GM12878 (cell line): ENCODE measurements around the gene EGF. TPM values are rescaled to one million over a fixed set of nuclear protein-coding genes. Genes with fewer than 3 reads are reported as not detected.

Experiments used
- ATAC-seq: fragments of 200-7000 bp; cut with Tn5 transposase; 3 replicates; pipeline ENCODE4 v1.9.1; 2020; ENCODE audit warnings: mild to moderate bottlenecking, moderate library complexity
- BruUV-seq: library from RNA; stranded (reverse); fragments of 400-500 nt; replicated peaks from 2 replicates; lab custom pipeline; 2021; lab: Mats Ljungman, UMichigan
- CTCF ChIA-PET: fragments of 300-600 bp; sonication (Branson Sonifier 250); formaldehyde crosslinking; extraction: SDS; loops from one replicate; lab custom pipeline; 2021; ENCODE audit warnings: inconsistent platforms; lab: Yijun Ruan, JAX
- POLR2A ChIA-PET: fragments of 350-600 bp; formaldehyde crosslinking; extraction: SDS; loops from one replicate; lab custom pipeline; 2021; ENCODE audit warnings: inconsistent platforms; lab: Charles Lee
- RAD21 ChIA-PET: fragments of 300-600 bp; sonication (Branson Sonifier 250); formaldehyde crosslinking; loops from one replicate; lab custom pipeline; 2023; ENCODE audit warnings: antibody characterized with exemption; ENCODE audit not compliant: unreplicated experiment; lab: Charles Lee
- SMC1A ChIA-PET: fragments of 300-600 bp; sonication (Branson Sonifier 250); formaldehyde crosslinking; loops from one replicate; lab custom pipeline; 2023; ENCODE audit not compliant: unreplicated experiment, uncharacterized antibody; lab: Charles Lee
- DNase-seq: peaks from one replicate; pipeline ENCODE4 v3.0.0-alpha.2; 2011; ENCODE audit warnings: low read depth, low spot score
- FAIRE-seq: peaks from 3 replicates; lab custom pipeline; 2011; peaks lifted over from hg19 to GRCh38; lab: Jason Lieb, UNC
- H2AFZ ChIP-seq: 2 replicates; pipeline ENCODE4 v1.6.0; 2011; ENCODE audit warnings: low read depth, low read length, control low read depth; ENCODE audit not compliant: control insufficient read depth
- H3K27ac ChIP-seq: 2 replicates; pipeline ENCODE4 v1.5.1; 2011; ENCODE audit warnings: control low read depth; ENCODE audit not compliant: control insufficient read depth, insufficient read depth
- H3K27me3 ChIP-seq, 2 experiments: replicated peaks in 1 of 2; 2 replicates each; pipeline versions ENCODE4 v1.6.0 to v1.6.1; 2011; ENCODE audit warnings: low read length in 1 of 2; ENCODE audit not compliant: control insufficient read depth in 2 of 2, insufficient read depth in 2 of 2
- H3K36me3 ChIP-seq, 2 experiments: 2 replicates each; pipeline ENCODE4 v1.5.1; 2011; ENCODE audit warnings: low read length in 1 of 2; ENCODE audit not compliant: control insufficient read depth in 2 of 2, insufficient read depth in 2 of 2
- H3K4me1 ChIP-seq: 2 replicates; pipeline ENCODE4 v1.6.1; 2011; ENCODE audit warnings: mild to moderate bottlenecking, low read length, moderate library complexity, mixed read lengths; ENCODE audit not compliant: control insufficient read depth, insufficient read depth
- H3K4me2 ChIP-seq: 2 replicates; pipeline ENCODE4 v1.6.0; 2011; ENCODE audit warnings: control low read depth; ENCODE audit not compliant: control insufficient read depth, insufficient read depth
- H3K4me3 ChIP-seq: fragments of 200-600 bp; sonication (generic); 2 replicates; pipeline ENCODE4 v1.5.1; 2016
- H3K79me2 ChIP-seq: 2 replicates; pipeline ENCODE4 v1.6.0; 2011; ENCODE audit warnings: low read length; ENCODE audit not compliant: control insufficient read depth, insufficient read depth
- H3K9ac ChIP-seq: 2 replicates; pipeline ENCODE4 v1.8.0; 2011; ENCODE audit warnings: low read length, control low read depth, mixed read lengths; ENCODE audit not compliant: control insufficient read depth, insufficient read depth
- H3K9me3 ChIP-seq: replicated peaks from 3 replicates; pipeline ENCODE4 v1.5.1; 2011; ENCODE audit warnings: mild to moderate bottlenecking, low read length; ENCODE audit not compliant: control insufficient read depth, insufficient read depth
- H4K20me1 ChIP-seq: 2 replicates; pipeline ENCODE4 v1.6.0; 2011; ENCODE audit not compliant: control insufficient read depth, insufficient read depth
- BHLHE40 ChIP-seq, 2 experiments: fragments of 450-650 bp in 1 of 2; IDR thresholded peaks; 2 replicates each; pipeline ENCODE4 v1.6.1; 2011 to 2017; ENCODE audit warnings: low read depth in 2 of 2, borderline replicate concordance in 1 of 2, improper control_type of control experiment in 1 of 2, low read length in 1 of 2, mild to moderate bottlenecking in 1 of 2
- CBX3 ChIP-seq: fragments of 200-600 bp; sonication (generic); IDR thresholded peaks from 2 replicates; pipeline ENCODE4 v1.6.1; 2016; ENCODE audit warnings: low read depth, borderline replicate concordance
- ESRRA ChIP-seq: IDR thresholded peaks from 2 replicates; pipeline ENCODE4 v1.6.1; 2012; ENCODE audit warnings: mild to moderate bottlenecking, low read length, improper control_type of control experiment
- GABPA ChIP-seq: IDR thresholded peaks from 2 replicates; pipeline ENCODE4 v1.6.1; 2014; ENCODE audit warnings: antibody characterized with exemption, low read depth, mild to moderate bottlenecking, inconsistent platforms
- HDAC6 ChIP-seq: fragments of 200-600 bp; sonication (generic); IDR thresholded peaks from one replicate; pipeline ENCODE4 v1.8.0; 2017; ENCODE audit warnings: antibody characterized with exemption; ENCODE audit not compliant: unreplicated experiment
- KDM1A ChIP-seq: fragments of 200-600 bp; sonication (generic); IDR thresholded peaks from 2 replicates; pipeline ENCODE4 v1.6.1; 2016; ENCODE audit warnings: borderline replicate concordance
- NFYB ChIP-seq: IDR thresholded peaks from 2 replicates; pipeline ENCODE4 v1.6.1; 2011; ENCODE audit warnings: low read depth, mild to moderate bottlenecking, low read length, improper control_type of control experiment, moderate library complexity; ENCODE audit not compliant: insufficient read depth
- NKRF ChIP-seq: fragments of 450-650 bp; conservative IDR thresholded peaks from 2 replicates; pipeline ENCODE4 v1.6.1; 2017; ENCODE audit warnings: mild to moderate bottlenecking, moderate library complexity
- NR2C1 ChIP-seq: fragments of 450-650 bp; IDR thresholded peaks from 2 replicates; pipeline ENCODE4 v1.6.1; 2017; ENCODE audit warnings: antibody characterized with exemption, mild to moderate bottlenecking, moderate library complexity
- NR2C2 ChIP-seq: IDR thresholded peaks from 2 replicates; pipeline ENCODE4 v1.6.1; 2011; ENCODE audit warnings: borderline replicate concordance, low read depth; ENCODE audit not compliant: control insufficient read depth, insufficient read length
- NR2F1 ChIP-seq: fragments of 450-650 bp; conservative IDR thresholded peaks from 2 replicates; pipeline ENCODE4 v1.6.1; 2017; ENCODE audit warnings: mild to moderate bottlenecking
- PAX5 ChIP-seq: IDR thresholded peaks from 2 replicates; pipeline ENCODE4 v1.6.1; 2011; ENCODE audit warnings: low read depth, low read length, borderline replicate concordance
- RAD51 ChIP-seq: fragments of 450-650 bp; IDR thresholded peaks from 2 replicates; pipeline ENCODE4 v1.6.1; 2016; ENCODE audit warnings: moderate library complexity, mild to moderate bottlenecking, inconsistent platforms
- SMC3 ChIP-seq: IDR thresholded peaks from 2 replicates; pipeline ENCODE4 v1.6.1; 2011; ENCODE audit warnings: low read length, improper control_type of control experiment, borderline replicate concordance
- ZBED1 ChIP-seq: IDR thresholded peaks from 2 replicates; pipeline ENCODE4 v1.6.1; 2016; ENCODE audit warnings: borderline replicate concordance
- ZBTB33 ChIP-seq: fragments of 450-650 bp; IDR thresholded peaks from 2 replicates; pipeline ENCODE4 v1.6.1; 2017; ENCODE audit warnings: mild to moderate bottlenecking
- WGBS: methylation state at CpG from one replicate; pipeline ENCODE4 v1.1.6; 2016; ENCODE audit warnings: low lambda C conversion rate; ENCODE audit not compliant: insufficient replicate concordance, insufficient coverage; ENCODE audit errors: missing lambda C conversion rate; 5-methylcytosine and 5-hydroxymethylcytosine counted together
- in situ Hi-C: fragments of 300-500 bp; cut with MboI; formaldehyde crosslinking; loops from 9 replicates; pipeline ENCODE4 v1.14.3; 2018; ENCODE audit warnings: mixed read lengths
- intact Hi-C: fragments of 100-400 bp; cut with micrococcal nuclease; formaldehyde crosslinking; loops from one replicate; pipeline ENCODE4 v1.14.2; 2022; ENCODE audit not compliant: unreplicated experiment
- polyA plus RNA-seq, 11 experiments: library from polyadenylated mRNA; depleted of rRNA in 4 of 11; unstranded in 6 of 11; stranded (reverse) in 5 of 11; fragments of >200 nt; fragmentation: Nextera tagmentation in 4 of 11; fragmentation: Illumina TruSeq in 1 of 11; extraction: Ambion mirVana in 4 of 11; extraction: Trizol in 1 of 11; gene quantifications; 1 replicate in 1 of 11; 2 replicates in 10 of 11; pipeline versions ENCODE4 v1.2.1 to v1.2.3, GENCODE V29; 2011 to 2016; ENCODE audit warnings: inconsistent platforms in 2 of 11, missing spikeins in 2 of 11, low read depth in 1 of 11
- total RNA-seq, 4 experiments: library from RNA; depleted of rRNA in 3 of 4; stranded (reverse); fragments of >200 nt in 3 of 4; fragmentation: Illumina TruSeq in 1 of 4; extraction: Trizol in 1 of 4; gene quantifications; 2 replicates each; pipeline versions ENCODE4 v1.2.1 to v1.2.3, GENCODE V29; 2013 to 2021
- TF ChIP-seq, protein P1 (sequence below): fragments of 450-650 bp; IDR thresholded peaks from 2 replicates; pipeline ENCODE4 v1.6.1; 2016; ENCODE audit warnings: mild to moderate bottlenecking, moderate library complexity, borderline replicate concordance

EGF gene
- total and polyA plus RNA-seq, 10 of the 15 experiments (the other 5 are each of a cell fraction or from before 2014, with no cell fraction given) = 0.02 to 0.90 (median 0.19) TPM; not detected in 4

DNA sequence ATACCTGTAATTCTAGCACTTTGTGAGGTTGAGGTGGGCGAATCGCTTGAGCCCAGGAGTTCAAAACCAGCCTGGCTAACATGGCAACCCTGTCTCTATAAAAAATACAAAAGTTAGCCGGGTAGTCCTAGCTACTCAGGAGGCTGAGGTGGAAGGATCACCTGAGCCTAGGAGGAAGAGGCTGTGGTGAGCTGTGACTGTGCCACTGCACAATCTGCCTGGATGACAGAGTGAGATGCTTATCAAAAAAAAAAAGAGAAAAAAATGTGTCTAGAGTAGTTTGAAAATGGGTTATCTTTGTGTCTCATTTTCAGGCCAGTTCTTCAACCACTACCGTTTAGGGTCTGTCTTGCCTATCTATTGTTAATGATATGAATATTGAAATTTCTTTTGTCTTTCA is 98.1 kb downstream of the EGF start:
- H3K9ac ChIP-seq = no peak overlapping the region
- WGBS = 52% methylated on average over 4 of the region's 4 CpGs
- intact Hi-C loops = no loop called here
- no peaks in the 10 kb centered on the region for H3K36me3 ChIP-seq
- no peak overlapping the region for H3K27ac ChIP-seq
- DNase-seq (no peak), FAIRE-seq (no peak), ATAC-seq (no peak)
- H3K4me2 ChIP-seq = no peak overlapping the region
- CTCF ChIA-PET = interaction anchor here (0.6 to 22.1 kb wide), 3 partner anchors 12 to 503 kb away, joined by 4 to 812 read pairs (median 23); no protein-coding TSS in a partner anchor
- no peak overlapping the region for H2AFZ ChIP-seq
- no peak overlapping the region for H3K4me3 ChIP-seq
- H3K79me2 ChIP-seq = no peaks in the 10 kb centered on the region
- no peak for TF ChIP-seq SMC3
- TF ChIP-seq RAD51 = no peak
- no peak for TF ChIP-seq NFYB
- no peak for TF ChIP-seq PAX5
- no peak for TF ChIP-seq NR2C2
- TF ChIP-seq, protein P1, sequence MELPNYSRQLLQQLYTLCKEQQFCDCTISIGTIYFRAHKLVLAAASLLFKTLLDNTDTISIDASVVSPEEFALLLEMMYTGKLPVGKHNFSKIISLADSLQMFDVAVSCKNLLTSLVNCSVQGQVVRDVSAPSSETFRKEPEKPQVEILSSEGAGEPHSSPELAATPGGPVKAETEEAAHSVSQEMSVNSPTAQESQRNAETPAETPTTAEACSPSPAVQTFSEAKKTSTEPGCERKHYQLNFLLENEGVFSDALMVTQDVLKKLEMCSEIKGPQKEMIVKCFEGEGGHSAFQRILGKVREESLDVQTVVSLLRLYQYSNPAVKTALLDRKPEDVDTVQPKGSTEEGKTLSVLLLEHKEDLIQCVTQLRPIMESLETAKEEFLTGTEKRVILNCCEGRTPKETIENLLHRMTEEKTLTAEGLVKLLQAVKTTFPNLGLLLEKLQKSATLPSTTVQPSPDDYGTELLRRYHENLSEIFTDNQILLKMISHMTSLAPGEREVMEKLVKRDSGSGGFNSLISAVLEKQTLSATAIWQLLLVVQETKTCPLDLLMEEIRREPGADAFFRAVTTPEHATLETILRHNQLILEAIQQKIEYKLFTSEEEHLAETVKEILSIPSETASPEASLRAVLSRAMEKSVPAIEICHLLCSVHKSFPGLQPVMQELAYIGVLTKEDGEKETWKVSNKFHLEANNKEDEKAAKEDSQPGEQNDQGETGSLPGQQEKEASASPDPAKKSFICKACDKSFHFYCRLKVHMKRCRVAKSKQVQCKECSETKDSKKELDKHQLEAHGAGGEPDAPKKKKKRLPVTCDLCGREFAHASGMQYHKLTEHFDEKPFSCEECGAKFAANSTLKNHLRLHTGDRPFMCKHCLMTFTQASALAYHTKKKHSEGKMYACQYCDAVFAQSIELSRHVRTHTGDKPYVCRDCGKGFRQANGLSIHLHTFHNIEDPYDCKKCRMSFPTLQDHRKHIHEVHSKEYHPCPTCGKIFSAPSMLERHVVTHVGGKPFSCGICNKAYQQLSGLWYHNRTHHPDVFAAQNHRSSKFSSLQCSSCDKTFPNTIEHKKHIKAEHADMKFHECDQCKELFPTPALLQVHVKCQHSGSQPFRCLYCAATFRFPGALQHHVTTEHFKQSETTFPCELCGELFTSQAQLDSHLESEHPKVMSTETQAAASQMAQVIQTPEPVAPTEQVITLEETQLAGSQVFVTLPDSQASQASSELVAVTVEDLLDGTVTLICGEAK = no peak
- TF ChIP-seq NKRF = no peak
- TF ChIP-seq NR2C1 = no peak
- TF ChIP-seq ESRRA = no peak
- TF ChIP-seq ZBED1 = no peak
- TF ChIP-seq KDM1A = no peak
- TF ChIP-seq GABPA = no peak
- TF ChIP-seq NR2F1 = no peak
- no peak for TF ChIP-seq CBX3
- no peak for TF ChIP-seq ZBTB33
- TF ChIP-seq BHLHE40 (IDR thresholded peaks at IDR 0.05; ENCODE audit: borderline replicate concordance in 1 of 2, low read depth in 2 of 2, low read length in 1 of 2) = no peak
- TF ChIP-seq HDAC6 = no peak
- POLR2A ChIA-PET = no interaction called here
- H3K4me1 ChIP-seq = peaks cover under 1% of the 10 kb centered on the region; the same call in 1 of the 2 replicates
- no peaks in the 10 kb centered on the region for H4K20me1 ChIP-seq
- SMC1A ChIA-PET = interaction anchor here (1.3 to 6.6 kb wide), 4 partner anchors 9 to 506 kb away, joined by 3 to 56 read pairs (median 6); no protein-coding TSS in a partner anchor
- in situ Hi-C loops = loop anchor here (25.0 kb wide), 1 partner anchor 1277 kb away; no protein-coding TSS in a partner anchor
- no peaks in the 10 kb centered on the region for H3K9me3 ChIP-seq
- H3K27me3 ChIP-seq = no peaks in the 10 kb centered on the region
- RAD21 ChIA-PET = interaction anchor here (1.1 kb wide), 1 partner anchor 188 kb away, joined by 3 read pairs; the partner anchor contains the start of gene ELOVL6
- BruUV-seq = no TSS peak
